Measurements from ENCODE around the gene KRT5.

The KRT5 gene

DNA sequence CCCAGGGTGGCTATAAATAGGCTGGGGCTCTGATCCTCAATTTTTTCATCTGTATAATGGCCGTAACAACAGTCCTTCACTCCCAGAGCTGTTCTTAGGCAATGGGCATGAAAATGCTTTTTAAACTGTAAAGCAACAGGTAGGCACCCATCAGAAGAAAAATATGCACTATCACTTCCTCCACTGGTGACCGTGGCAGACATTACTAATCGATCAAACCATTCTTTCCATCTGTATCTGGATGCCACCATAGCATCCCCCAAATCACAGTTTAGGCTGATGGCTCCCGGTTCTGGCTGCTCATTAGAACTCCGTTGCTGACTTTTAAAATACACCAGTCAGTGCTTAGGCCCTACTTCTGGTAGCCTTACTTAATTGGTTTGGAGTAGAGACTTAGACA is 21.5 kb upstream of the KRT5 start:
- in situ Hi-C loops (cut with HindIII; ENCODE audit: low pct_ligation_motif_present, low sequenced_read_pairs): no loop called here
- no peaks in the 10 kb centered on the region for H3K36me3 ChIP-seq (replicated peaks)
- no peak overlapping the region for H3K27ac ChIP-seq
- DNase-seq: no peak
- H3K27me3 ChIP-seq (replicated peaks): no peaks in the 10 kb centered on the region
- TF ChIP-seq CTCF (IDR thresholded peaks at IDR 0.05; ENCODE audit: low read depth, low read length, missing control alignments): no peak
- H3K4me3 ChIP-seq (ENCODE audit: low read depth, low read length): no peak overlapping the region

- no peak for TF ChIP-seq CTCF (IDR thresholded peaks at IDR 0.05; ENCODE audit: low read depth, low read length, missing control alignments)
- H3K36me3 ChIP-seq (replicated peaks): no peaks in the 10 kb centered on the region
- H3K27me3 ChIP-seq (replicated peaks): no peaks in the 10 kb centered on the region
- H3K27ac ChIP-seq: no peak overlapping the region
- in situ Hi-C loops (cut with HindIII; ENCODE audit: low pct_ligation_motif_present, low sequenced_read_pairs): no loop called here
- no peak for DNase-seq
- H3K4me3 ChIP-seq (ENCODE audit: low read depth, low read length): no peak overlapping the region
Measured at GRCh38 chr12:52540531-52540930, 20.3 kb upstream of the KRT5 start.

DNA sequence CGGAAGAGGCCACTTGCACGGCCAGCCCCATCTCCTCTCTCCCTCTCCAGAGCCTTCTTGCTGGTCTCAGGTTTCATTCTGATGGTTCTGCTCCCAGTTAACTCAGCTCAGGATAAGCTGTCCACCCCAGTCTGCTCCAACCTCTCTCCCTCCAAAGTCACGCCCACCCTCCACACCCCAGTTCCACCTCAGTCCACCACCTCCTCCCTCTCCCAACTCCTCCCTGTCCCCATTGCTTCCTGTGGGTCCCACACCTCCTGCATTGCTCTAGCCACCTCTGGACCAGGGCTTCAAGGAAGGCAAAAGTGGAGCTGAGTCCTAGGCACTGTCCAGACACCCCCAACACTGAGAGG is 19.6 kb upstream of the KRT5 start:
- in situ Hi-C loops (cut with HindIII; ENCODE audit: low pct_ligation_motif_present, low sequenced_read_pairs): no loop called here
- H3K27ac ChIP-seq: no peak overlapping the region
- TF ChIP-seq CTCF (IDR thresholded peaks at IDR 0.05; ENCODE audit: low read depth, low read length, missing control alignments): no peak

GRCh38 chr12:52539083-52539820 is 19.1 kb upstream of the KRT5 start:
- TF ChIP-seq CTCF (IDR thresholded peaks at IDR 0.05; ENCODE audit: low read depth, low read length, missing control alignments): no peak
- Histone ChIP-seq H3K36me3 (replicated peaks) (no peaks in the 10 kb centered on the region), H3K4me3 (ENCODE audit: low read depth, low read length) (no peak overlapping the region), H3K27ac (no peak overlapping the region), H3K27me3 (replicated peaks) (no peaks in the 10 kb centered on the region)
- in situ Hi-C loops (cut with HindIII; ENCODE audit: low pct_ligation_motif_present, low sequenced_read_pairs): no loop called here
- no peak for DNase-seq

More for the DNA sequence above, 19.6 kb upstream of the KRT5 start:
- H3K27me3 ChIP-seq (replicated peaks): no peaks in the 10 kb centered on the region
- no peaks in the 10 kb centered on the region for H3K36me3 ChIP-seq (replicated peaks)
- DNase-seq: no peak
- no peak overlapping the region for H3K4me3 ChIP-seq (ENCODE audit: low read depth, low read length)

GRCh38 chr12:52537101-52537500 is 16.9 kb upstream of the KRT5 start:
- Histone ChIP-seq H3K36me3 (replicated peaks) (no peaks in the 10 kb centered on the region), H3K4me3 (ENCODE audit: low read depth, low read length) (no peak overlapping the region), H3K27ac (no peak overlapping the region), H3K27me3 (replicated peaks) (no peaks in the 10 kb centered on the region)
- in situ Hi-C loops (cut with HindIII; ENCODE audit: low pct_ligation_motif_present, low sequenced_read_pairs): no loop called here
- no peak for DNase-seq
- no peak for TF ChIP-seq CTCF (IDR thresholded peaks at IDR 0.05; ENCODE audit: low read depth, low read length, missing control alignments)

DNA sequence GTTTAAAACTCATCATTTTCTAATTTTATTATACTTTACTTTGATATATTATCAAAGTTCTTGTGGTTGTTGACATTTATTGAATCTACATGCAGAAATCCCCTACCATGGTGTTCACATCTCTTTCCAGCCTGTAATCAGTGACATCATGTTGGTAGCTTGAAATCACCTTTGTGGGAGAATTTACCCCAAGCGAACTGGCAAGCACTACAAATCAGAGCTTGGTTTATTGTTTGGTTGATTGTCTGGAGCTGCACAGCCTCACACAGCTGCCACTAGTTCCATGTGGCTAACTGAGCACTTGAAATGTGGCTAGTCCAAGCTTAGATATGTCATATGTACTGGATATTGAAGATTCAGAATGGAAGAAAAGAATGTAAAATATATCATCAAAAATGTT is 15.4 kb upstream of the KRT5 start:
- in situ Hi-C loops (cut with HindIII; ENCODE audit: low pct_ligation_motif_present, low sequenced_read_pairs): no loop called here
- Histone ChIP-seq H3K4me3 (ENCODE audit: low read depth, low read length) (no peak overlapping the region), H3K36me3 (replicated peaks) (no peaks in the 10 kb centered on the region), H3K27me3 (replicated peaks) (no peaks in the 10 kb centered on the region), H3K27ac (no peak overlapping the region)
- no peak for TF ChIP-seq CTCF (IDR thresholded peaks at IDR 0.05; ENCODE audit: low read depth, low read length, missing control alignments)
- no peak for DNase-seq
